Measurements from ENCODE around the gene OR6C2. TPM values are rescaled to one million over a fixed set of nuclear protein-coding genes. Genes with fewer than 3 reads are reported as not detected.

The OR6C2 gene
- not detected in 2 replicates for total RNA-seq
- not detected in 2 replicates for polyA plus RNA-seq
- not detected in 2 replicates for polyA plus RNA-seq (2012)
- polyA minus RNA-seq (ENCODE audit: low replicate concordance), result not detected in 2 replicates

GRCh38 chr12:55443776-55444175 is at the start of gene OR6C2:
OR6C2 (plus strand) TSS chr12:55444076; CDS start chr12:55452214, 8,138 bp downstream.
- Histone ChIP-seq H3K4me2 (ENCODE audit: extremely low read depth, insufficient read depth, low read length) (no peak within 1 kb of the TSS), H3K36me3 (ENCODE audit: control insufficient read depth, insufficient read depth, low read length) (no peaks in the 10 kb centered on the region), H3K9ac (ENCODE audit: insufficient read depth, low read length) (no peak within 1 kb of the TSS), H4K20me1 (ENCODE audit: control insufficient read depth, extremely low read depth, insufficient read depth, low read length) (no peaks in the 10 kb centered on the region), H3K4me1 (ENCODE audit: control insufficient read depth, extremely low read depth, insufficient read depth, low read length) (no peaks in the 10 kb centered on the region), H3K27me3 (ENCODE audit: control insufficient read depth, insufficient read depth, low read length) (no peaks in the 10 kb centered on the region), H3K79me2 (ENCODE audit: control insufficient read depth, insufficient read depth, low read length) (no peaks in the 10 kb centered on the region), H3K27ac (ENCODE audit: insufficient read depth, low read length) (no peak within 1 kb of the TSS), H3K4me3 (replicated peaks in 1 of 4; ENCODE audit: control extremely low read depth in 1 of 4, insufficient read depth in 1 of 4, low read depth in 3 of 4, low read length in 4 of 4) (no peak within 1 kb of the TSS), H2AFZ (ENCODE audit: low read length) (no peak within 1 kb of the TSS), H3K9me3 (ENCODE audit: control insufficient read depth, insufficient read depth, low read depth, low read length) (no peaks in the 10 kb centered on the region)
- TF ChIP-seq CTCF (conservative IDR thresholded peaks at IDR 0.05 in 1 of 2, IDR thresholded peaks at IDR 0.05 in 1 of 2; ENCODE audit: low read depth in 1 of 2, low read length in 2 of 2), result no peak
- TF ChIP-seq EZH2 (IDR thresholded peaks at IDR 0.05; ENCODE audit: low read length, missing control alignments), result no peak
- no peak for DNase-seq (ENCODE audit: low read depth in 2 of 2)

GRCh38 chr12:55396326-55396725 is 47.5 kb upstream of the OR6C2 start:
- TF ChIP-seq EZH2 (IDR thresholded peaks at IDR 0.05; ENCODE audit: low read length, missing control alignments) (no peak), CTCF (conservative IDR thresholded peaks at IDR 0.05 in 1 of 2, IDR thresholded peaks at IDR 0.05 in 1 of 2; ENCODE audit: low read depth in 1 of 2, low read length in 2 of 2) (no peak)
- no peak overlapping the region for H3K4me3 ChIP-seq (replicated peaks in 1 of 4; ENCODE audit: control extremely low read depth in 1 of 4, insufficient read depth in 1 of 4, low read depth in 3 of 4, low read length in 4 of 4)
- H3K9me3 ChIP-seq (ENCODE audit: control insufficient read depth, insufficient read depth, low read depth, low read length), result no peaks in the 10 kb centered on the region
- no peaks in the 10 kb centered on the region for H3K36me3 ChIP-seq (ENCODE audit: control insufficient read depth, insufficient read depth, low read length)
- no peak overlapping the region for H3K4me2 ChIP-seq (ENCODE audit: extremely low read depth, insufficient read depth, low read length)
- no peaks in the 10 kb centered on the region for H3K79me2 ChIP-seq (ENCODE audit: control insufficient read depth, insufficient read depth, low read length)
- H3K27ac ChIP-seq (ENCODE audit: insufficient read depth, low read length), result no peak overlapping the region
- H3K27me3 ChIP-seq (ENCODE audit: control insufficient read depth, insufficient read depth, low read length), result no peaks in the 10 kb centered on the region
- H4K20me1 ChIP-seq (ENCODE audit: control insufficient read depth, extremely low read depth, insufficient read depth, low read length), result no peaks in the 10 kb centered on the region
- H2AFZ ChIP-seq (ENCODE audit: low read length), result no peak overlapping the region
- H3K9ac ChIP-seq (ENCODE audit: insufficient read depth, low read length), result no peak overlapping the region
- H3K4me1 ChIP-seq (ENCODE audit: control insufficient read depth, extremely low read depth, insufficient read depth, low read length), result no peaks in the 10 kb centered on the region
- no peak for DNase-seq (ENCODE audit: low read depth in 2 of 2)

GRCh38 chr12:55400229-55400628 is 43.6 kb upstream of the OR6C2 start, which contains the start of gene OR6C65:
OR6C65 (plus strand) TSS chr12:55400529; CDS start chr12:55400529, 0 bp downstream.
- no peak within 1 kb of the TSS for H3K4me2 ChIP-seq (ENCODE audit: extremely low read depth, insufficient read depth, low read length)
- no peak for DNase-seq (ENCODE audit: low read depth in 2 of 2)
- H3K27me3 ChIP-seq (ENCODE audit: control insufficient read depth, insufficient read depth, low read length), result no peaks in the 10 kb centered on the region
- H4K20me1 ChIP-seq (ENCODE audit: control insufficient read depth, extremely low read depth, insufficient read depth, low read length), result no peaks in the 10 kb centered on the region
- no peak within 1 kb of the TSS for H3K27ac ChIP-seq (ENCODE audit: insufficient read depth, low read length)
- TF ChIP-seq CTCF (conservative IDR thresholded peaks at IDR 0.05 in 1 of 2, IDR thresholded peaks at IDR 0.05 in 1 of 2; ENCODE audit: low read depth in 1 of 2, low read length in 2 of 2), result no peak
- no peaks in the 10 kb centered on the region for H3K36me3 ChIP-seq (ENCODE audit: control insufficient read depth, insufficient read depth, low read length)
- H3K9me3 ChIP-seq (ENCODE audit: control insufficient read depth, insufficient read depth, low read depth, low read length), result no peaks in the 10 kb centered on the region
- H3K4me3 ChIP-seq (replicated peaks in 1 of 4; ENCODE audit: control extremely low read depth in 1 of 4, insufficient read depth in 1 of 4, low read depth in 3 of 4, low read length in 4 of 4), result no peak within 1 kb of the TSS
- H3K79me2 ChIP-seq (ENCODE audit: control insufficient read depth, insufficient read depth, low read length), result no peaks in the 10 kb centered on the region
- no peak within 1 kb of the TSS for H3K9ac ChIP-seq (ENCODE audit: insufficient read depth, low read length)
- H3K4me1 ChIP-seq (ENCODE audit: control insufficient read depth, extremely low read depth, insufficient read depth, low read length), result no peaks in the 10 kb centered on the region
- no peak within 1 kb of the TSS for H2AFZ ChIP-seq (ENCODE audit: low read length)
